ENCODE results near the gene DDX24. TPM values are rescaled to one million over a fixed set of nuclear protein-coding genes. Genes with fewer than 3 reads are reported as not detected.

Gene DDX24
- total RNA-seq, 1 experiment from 2014 or later: 217 TPM

DNA sequence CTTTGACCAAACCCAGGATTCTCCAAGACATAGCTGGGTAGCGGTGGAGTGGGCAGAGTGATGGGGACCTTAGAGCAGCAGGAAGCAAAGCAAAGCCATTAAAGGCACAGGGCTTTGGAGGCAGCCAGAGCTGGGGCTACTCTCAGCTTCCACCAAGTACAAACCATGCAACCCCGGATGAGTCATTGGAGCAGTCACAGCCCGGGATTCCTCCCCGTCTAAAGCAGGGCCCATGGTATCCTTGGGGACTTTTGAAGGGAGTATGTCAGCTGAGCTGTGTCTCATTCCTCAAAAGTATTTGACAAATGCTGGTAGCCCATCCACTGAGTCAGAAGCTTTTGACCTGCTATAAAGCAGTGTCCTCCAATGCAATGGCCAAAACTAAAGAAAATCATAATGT lies 19.8 kb upstream of the DDX24 start:
- Histone ChIP-seq H3K9me2 (replicated peaks; ENCODE audit: insufficient read depth, low read length) (no peaks in the 10 kb centered on the region), H3K79me2 (ENCODE audit: low read length) (no peaks in the 10 kb centered on the region), H4K20me1 (ENCODE audit: insufficient read depth, low read depth, low read length) (peaks cover 2% of the 10 kb centered on the region; the same call in 1 of the 2 replicates), H3K9me3 (ENCODE audit: low read length) (no peaks in the 10 kb centered on the region), H3K36me3 (ENCODE audit: insufficient read depth, low read length) (no peaks in the 10 kb centered on the region), H3K9ac (ENCODE audit: low read length) (no peak overlapping the region), H3K4me2 (ENCODE audit: low read depth, low read length, poor library complexity, severe bottlenecking) (no peak overlapping the region), H3K27me3 (ENCODE audit: low read length) (no peaks in the 10 kb centered on the region), H3K27ac (ENCODE audit: low read length) (no peak overlapping the region), H3K4me1 (ENCODE audit: low read length) (no peaks in the 10 kb centered on the region), H2AFZ (ENCODE audit: low read length) (no peak overlapping the region), H3K4me3 (ENCODE audit: low read length) (no peak overlapping the region)
- DNase-seq: no peak

- Histone ChIP-seq H3K4me1 (ENCODE audit: low read length) (no peaks in the 10 kb centered on the region), H2AFZ (ENCODE audit: low read length) (no peak overlapping the region), H3K27ac (ENCODE audit: low read length) (no peak overlapping the region), H3K9ac (ENCODE audit: low read length) (no peak overlapping the region), H3K9me2 (replicated peaks; ENCODE audit: insufficient read depth, low read length) (no peaks in the 10 kb centered on the region), H3K4me3 (ENCODE audit: low read length) (no peak overlapping the region), H3K4me2 (ENCODE audit: low read depth, low read length, poor library complexity, severe bottlenecking) (no peak overlapping the region), H3K36me3 (ENCODE audit: insufficient read depth, low read length) (no peaks in the 10 kb centered on the region), H3K9me3 (ENCODE audit: low read length) (no peaks in the 10 kb centered on the region), H4K20me1 (ENCODE audit: insufficient read depth, low read depth, low read length) (peaks cover 3% of the 10 kb centered on the region; the same call in 1 of the 2 replicates), H3K79me2 (ENCODE audit: low read length) (no peaks in the 10 kb centered on the region), H3K27me3 (ENCODE audit: low read length) (no peaks in the 10 kb centered on the region)
- no peak for DNase-seq
Measured at GRCh38 chr14:94099006-94099405, 18.0 kb upstream of the DDX24 start.

DNA sequence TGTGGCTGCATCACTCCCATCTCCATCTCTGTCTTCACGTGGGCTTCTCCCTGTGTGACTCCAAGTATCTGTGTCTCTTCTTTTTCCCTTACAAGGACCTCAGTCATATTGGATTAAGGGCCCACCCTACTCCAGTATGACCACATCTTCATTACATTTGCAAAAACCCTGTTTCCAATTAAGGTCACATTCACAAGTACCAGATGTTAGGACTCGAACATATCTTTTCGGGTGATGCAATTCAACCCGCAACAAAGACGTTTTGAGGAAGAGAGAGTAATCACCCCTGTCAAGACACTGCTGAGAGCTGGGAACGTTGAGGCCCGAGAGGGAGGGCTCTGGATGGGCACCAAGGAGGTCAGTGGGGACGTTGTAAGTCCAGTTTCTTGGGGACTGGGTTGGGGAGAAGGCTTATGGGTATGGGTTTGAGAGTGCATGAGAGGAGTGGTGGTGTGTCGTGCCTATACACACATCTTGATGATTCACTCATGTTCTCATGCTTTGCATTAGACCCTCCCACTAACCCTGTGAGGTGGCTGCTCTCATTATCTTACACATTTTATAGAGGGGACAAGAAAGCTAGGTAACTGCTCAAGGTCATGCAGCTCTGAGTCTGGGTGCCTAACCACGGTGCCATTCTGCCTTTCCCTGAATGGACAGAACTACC lies 17.5 kb upstream of the DDX24 start:
- no peaks in the 10 kb centered on the region for H3K9me3 ChIP-seq (ENCODE audit: low read length)
- H3K27ac ChIP-seq (ENCODE audit: low read length): no peak overlapping the region
- H3K4me3 ChIP-seq (ENCODE audit: low read length): no peak overlapping the region
- H2AFZ ChIP-seq (ENCODE audit: low read length): no peak overlapping the region
- no peaks in the 10 kb centered on the region for H3K36me3 ChIP-seq (ENCODE audit: insufficient read depth, low read length)
- no peaks in the 10 kb centered on the region for H3K27me3 ChIP-seq (ENCODE audit: low read length)
- H3K9ac ChIP-seq (ENCODE audit: low read length): no peak overlapping the region
- H3K4me1 ChIP-seq (ENCODE audit: low read length): no peaks in the 10 kb centered on the region
- H3K79me2 ChIP-seq (ENCODE audit: low read length): no peaks in the 10 kb centered on the region
- no peaks in the 10 kb centered on the region for H3K9me2 ChIP-seq (replicated peaks; ENCODE audit: insufficient read depth, low read length)
- no peak overlapping the region for H3K4me2 ChIP-seq (ENCODE audit: low read depth, low read length, poor library complexity, severe bottlenecking)
- no peak for DNase-seq
- peaks cover 5% of the 10 kb centered on the region; the same call in 1 of the 2 replicates for H4K20me1 ChIP-seq (ENCODE audit: insufficient read depth, low read depth, low read length)

- Histone ChIP-seq H3K27me3 (ENCODE audit: low read length) (no peaks in the 10 kb centered on the region), H3K4me2 (ENCODE audit: low read depth, low read length, poor library complexity, severe bottlenecking) (no peak overlapping the region), H3K9ac (ENCODE audit: low read length) (no peak overlapping the region)
Measured at GRCh38 chr14:94097091-94097490, 16.1 kb upstream of the DDX24 start.

DNA sequence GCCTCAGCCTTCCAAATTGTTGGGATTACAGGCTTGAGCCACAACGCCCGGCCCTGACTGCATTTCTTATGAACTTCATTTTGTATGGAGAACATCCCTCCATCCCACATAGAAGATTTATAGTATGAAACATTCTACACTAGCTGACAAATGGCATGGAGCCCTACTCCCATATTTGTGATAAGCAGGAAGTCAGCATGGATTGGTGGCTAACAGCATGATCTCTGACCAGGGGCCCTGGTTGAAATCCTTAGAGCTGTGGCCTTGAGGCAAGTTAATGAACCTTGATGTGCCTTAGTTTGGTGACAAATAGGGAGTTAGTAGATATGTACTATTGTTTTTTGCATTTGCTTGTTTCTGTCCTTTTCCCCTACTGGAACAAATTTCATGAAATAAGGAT lies 12.4 kb upstream of the DDX24 start:
- Histone ChIP-seq H3K9me2 (replicated peaks; ENCODE audit: insufficient read depth, low read length) (no peaks in the 10 kb centered on the region), H3K4me3 (ENCODE audit: low read length) (no peak overlapping the region), H3K4me2 (ENCODE audit: low read depth, low read length, poor library complexity, severe bottlenecking) (no peak overlapping the region), H3K9me3 (ENCODE audit: low read length) (no peaks in the 10 kb centered on the region), H3K36me3 (ENCODE audit: insufficient read depth, low read length) (no peaks in the 10 kb centered on the region), H3K27ac (ENCODE audit: low read length) (no peak overlapping the region), H3K9ac (ENCODE audit: low read length) (no peak overlapping the region), H3K79me2 (ENCODE audit: low read length) (no peaks in the 10 kb centered on the region), H3K4me1 (ENCODE audit: low read length) (no peaks in the 10 kb centered on the region), H3K27me3 (ENCODE audit: low read length) (no peaks in the 10 kb centered on the region), H4K20me1 (ENCODE audit: insufficient read depth, low read depth, low read length) (peaks cover 9% of the 10 kb centered on the region; the same call in 1 of the 2 replicates), H2AFZ (ENCODE audit: low read length) (no peak overlapping the region)
- no peak for DNase-seq

More at GRCh38 chr14:94097091-94097490, 16.1 kb upstream of the DDX24 start:
- Histone ChIP-seq H3K4me1 (ENCODE audit: low read length) (no peaks in the 10 kb centered on the region), H3K4me3 (ENCODE audit: low read length) (no peak overlapping the region), H3K79me2 (ENCODE audit: low read length) (no peaks in the 10 kb centered on the region), H3K36me3 (ENCODE audit: insufficient read depth, low read length) (no peaks in the 10 kb centered on the region), H3K9me2 (replicated peaks; ENCODE audit: insufficient read depth, low read length) (no peaks in the 10 kb centered on the region), H3K9me3 (ENCODE audit: low read length) (no peaks in the 10 kb centered on the region), H4K20me1 (ENCODE audit: insufficient read depth, low read depth, low read length) (peaks cover 5% of the 10 kb centered on the region; the same call in 1 of the 2 replicates), H2AFZ (ENCODE audit: low read length) (no peak overlapping the region), H3K27ac (ENCODE audit: low read length) (no peak overlapping the region)
- no peak for DNase-seq

- H3K9me2 ChIP-seq (replicated peaks; ENCODE audit: insufficient read depth, low read length): no peaks in the 10 kb centered on the region
- H2AFZ ChIP-seq (ENCODE audit: low read length): no peak overlapping the region
- no peak overlapping the region for H3K9ac ChIP-seq (ENCODE audit: low read length)
- H3K27me3 ChIP-seq (ENCODE audit: low read length): no peaks in the 10 kb centered on the region
- H4K20me1 ChIP-seq (ENCODE audit: insufficient read depth, low read depth, low read length): peaks cover 9% of the 10 kb centered on the region; the same call in 1 of the 2 replicates
- H3K27ac ChIP-seq (ENCODE audit: low read length): no peak overlapping the region
- DNase-seq: no peak
- H3K4me2 ChIP-seq (ENCODE audit: low read depth, low read length, poor library complexity, severe bottlenecking): no peak overlapping the region
- no peak overlapping the region for H3K4me3 ChIP-seq (ENCODE audit: low read length)
- no peaks in the 10 kb centered on the region for H3K36me3 ChIP-seq (ENCODE audit: insufficient read depth, low read length)
- H3K9me3 ChIP-seq (ENCODE audit: low read length): no peaks in the 10 kb centered on the region
- H3K4me1 ChIP-seq (ENCODE audit: low read length): no peaks in the 10 kb centered on the region
- H3K79me2 ChIP-seq (ENCODE audit: low read length): no peaks in the 10 kb centered on the region
Measured at GRCh38 chr14:94089479-94089878, 8.5 kb upstream of the DDX24 start.

DNA sequence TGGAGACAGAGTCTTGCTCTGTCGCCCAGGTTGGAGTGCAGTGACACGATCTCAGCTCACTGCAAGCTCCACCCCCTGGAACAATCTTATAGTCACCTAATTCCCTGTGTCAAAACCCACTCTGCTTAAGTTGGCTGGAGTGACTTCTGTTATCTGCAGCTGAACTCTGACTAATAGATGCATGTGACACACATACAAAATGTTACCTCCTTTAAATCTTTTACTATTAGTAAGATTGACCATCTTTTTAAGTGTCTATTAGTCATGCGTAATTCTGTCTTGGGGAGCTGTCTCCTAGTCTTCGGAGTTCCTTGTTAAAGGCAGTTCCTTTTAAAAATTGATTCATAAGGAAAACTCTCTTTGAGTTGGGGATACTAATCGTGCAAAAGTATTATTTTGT lies 7.5 kb upstream of the DDX24 start:
- Histone ChIP-seq H2AFZ (ENCODE audit: low read length) (no peak overlapping the region), H3K27ac (ENCODE audit: low read length) (no peak overlapping the region), H3K36me3 (ENCODE audit: insufficient read depth, low read length) (no peaks in the 10 kb centered on the region), H3K79me2 (ENCODE audit: low read length) (no peaks in the 10 kb centered on the region), H3K4me3 (ENCODE audit: low read length) (no peak overlapping the region), H3K9me2 (replicated peaks; ENCODE audit: insufficient read depth, low read length) (no peaks in the 10 kb centered on the region), H3K4me1 (ENCODE audit: low read length) (no peaks in the 10 kb centered on the region), H3K4me2 (ENCODE audit: low read depth, low read length, poor library complexity, severe bottlenecking) (no peak overlapping the region), H3K9ac (ENCODE audit: low read length) (no peak overlapping the region), H3K27me3 (ENCODE audit: low read length) (no peaks in the 10 kb centered on the region), H4K20me1 (ENCODE audit: insufficient read depth, low read depth, low read length) (peaks cover 6% of the 10 kb centered on the region; the same call in 1 of the 2 replicates), H3K9me3 (ENCODE audit: low read length) (no peaks in the 10 kb centered on the region)
- DNase-seq: no peak

DNA sequence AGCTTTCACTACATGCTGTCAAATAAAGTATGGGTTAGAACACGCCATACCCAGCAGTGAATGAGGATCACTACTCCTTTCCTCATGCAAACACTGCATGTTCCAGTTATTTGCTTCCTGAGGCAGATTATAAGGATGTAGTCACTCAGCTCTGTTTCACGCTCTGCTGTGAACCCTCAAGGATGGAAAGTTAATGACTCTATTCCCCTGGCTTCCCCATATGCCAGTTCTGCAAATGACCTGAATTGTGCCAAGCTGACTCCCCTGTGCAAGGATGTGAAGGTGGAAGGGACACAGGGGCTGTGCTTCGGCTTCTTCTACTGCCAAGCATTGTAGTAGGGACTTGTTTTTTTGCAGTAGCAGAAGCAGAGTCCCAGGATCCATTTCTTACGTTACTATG lies 6.9 kb upstream of the DDX24 start:
- no peak for DNase-seq
- Histone ChIP-seq H3K27ac (ENCODE audit: low read length) (no peak overlapping the region), H3K79me2 (ENCODE audit: low read length) (no peaks in the 10 kb centered on the region), H3K9me3 (ENCODE audit: low read length) (no peaks in the 10 kb centered on the region), H2AFZ (ENCODE audit: low read length) (no peak overlapping the region), H3K36me3 (ENCODE audit: insufficient read depth, low read length) (no peaks in the 10 kb centered on the region), H3K27me3 (ENCODE audit: low read length) (no peaks in the 10 kb centered on the region), H3K4me2 (ENCODE audit: low read depth, low read length, poor library complexity, severe bottlenecking) (no peak overlapping the region), H4K20me1 (ENCODE audit: insufficient read depth, low read depth, low read length) (peaks cover 6% of the 10 kb centered on the region; the same call in 1 of the 2 replicates), H3K4me1 (ENCODE audit: low read length) (no peaks in the 10 kb centered on the region), H3K9ac (ENCODE audit: low read length) (no peak overlapping the region), H3K9me2 (replicated peaks; ENCODE audit: insufficient read depth, low read length) (no peaks in the 10 kb centered on the region), H3K4me3 (ENCODE audit: low read length) (no peak overlapping the region)

Data from Karpas-422 (cell line).